BLaER1 treated with 17β-estradiol and CSF1 and Interleukin-3, amounts not matched to agents 10 nM and 100 nM (cell line): Measurements from ENCODE around the gene IL10RB.
"Not testable (repeated sequence)": the region's sequence is repeated elsewhere in the genome, so short reads cannot be mapped to it uniquely, and the experiment has no call there.

Experiments
- H3K27ac ChIP-seq, 11 experiments: shearing (Covaris generic); formaldehyde crosslinking; 2 replicates each; pipeline ENCODE4 v1.8.1; 2022
- H3K27me3 ChIP-seq, 11 experiments: shearing (Covaris generic); formaldehyde crosslinking; 2 replicates each; pipeline ENCODE4 v1.8.1; 2022
- H3K36me3 ChIP-seq, 11 experiments: shearing (Covaris generic); formaldehyde crosslinking; 2 replicates each; pipeline ENCODE4 v1.8.1; 2022
- H3K4me1 ChIP-seq, 10 experiments: shearing (Covaris generic); formaldehyde crosslinking; 2 replicates each; pipeline ENCODE4 v1.8.1; 2022
- H3K4me2 ChIP-seq, 11 experiments: shearing (Covaris generic); formaldehyde crosslinking; 2 replicates each; pipeline ENCODE4 v1.8.1; 2022
- H3K4me3 ChIP-seq, 10 experiments: shearing (Covaris generic); formaldehyde crosslinking; 2 replicates each; pipeline ENCODE4 v1.8.1; 2022
- H3K9ac ChIP-seq, 11 experiments: shearing (Covaris generic); formaldehyde crosslinking; 2 replicates each; pipeline ENCODE4 v1.8.1; 2022
- H3K9me3 ChIP-seq, 11 experiments: shearing (Covaris generic); formaldehyde crosslinking; replicated peaks in 1 of 11; 2 replicates each; pipeline ENCODE4 v1.8.1; 2022
- H4K20me1 ChIP-seq, 11 experiments: shearing (Covaris generic); formaldehyde crosslinking; 2 replicates each; pipeline ENCODE4 v1.8.1; 2022
- Cebpa-rat ChIP-seq, 11 experiments: shearing (Covaris generic); IDR thresholded peaks; 2 replicates each; pipeline ENCODE4 v1.8.1; 2022

Gene IL10RB

DNA sequence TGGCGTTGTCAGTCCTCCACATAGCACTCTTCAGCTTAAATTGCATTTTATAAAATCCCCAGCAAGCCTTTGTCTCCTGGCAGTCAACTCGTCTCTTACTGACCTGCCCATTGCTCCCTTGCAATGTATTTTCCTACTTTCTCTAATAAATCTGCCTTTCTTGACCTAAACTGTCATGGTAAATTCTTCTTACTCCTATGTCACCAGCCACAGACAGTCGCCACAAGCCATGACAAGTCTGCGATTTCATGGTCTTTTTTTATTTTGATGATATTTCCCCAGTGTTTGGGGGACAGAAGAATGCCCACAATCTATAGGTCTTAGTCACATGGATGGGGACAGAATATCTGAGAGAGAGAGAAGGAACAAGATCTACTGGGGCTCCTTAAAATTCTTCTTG is 28.0 kb upstream of the IL10RB start:
- peak overlapping the region in 7 of 11 experiments; percentile 2 to 72 (median 58); a peak in 9 of 22 replicates for H3K9ac ChIP-seq
- H3K27me3 ChIP-seq: no peaks in the 10 kb centered on the region
- H3K4me2 ChIP-seq: peak overlapping the region; percentile 6 to 100 (median 58); a peak in 20 of 22 replicates
- peaks cover 28 to 98% (median 86%) of the 10 kb centered on the region in 10 experiments for H3K4me1 ChIP-seq
- peak overlapping the region in 2 of 10 experiments; percentile 6 to 19; a peak in 2 of 20 replicates for H3K4me3 ChIP-seq
- H3K9me3 ChIP-seq: peaks cover 0 to 14% (median 8%) of the 10 kb centered on the region in 11 experiments; a peak in 9 of 22 replicates
- H4K20me1 ChIP-seq: peaks cover 0 to 83% (median 39%) of the 10 kb centered on the region in 11 experiments; a peak in 15 of 22 replicates
- peak overlapping the region in 9 of 11 experiments; percentile 12 to 79 (median 58); a peak in 15 of 22 replicates for H3K27ac ChIP-seq
- TF ChIP-seq Cebpa-rat (IDR thresholded peaks at IDR 0.05): no peak
- peaks cover 25 to 93% (median 80%) of the 10 kb centered on the region in 11 experiments for H3K36me3 ChIP-seq

DNA sequence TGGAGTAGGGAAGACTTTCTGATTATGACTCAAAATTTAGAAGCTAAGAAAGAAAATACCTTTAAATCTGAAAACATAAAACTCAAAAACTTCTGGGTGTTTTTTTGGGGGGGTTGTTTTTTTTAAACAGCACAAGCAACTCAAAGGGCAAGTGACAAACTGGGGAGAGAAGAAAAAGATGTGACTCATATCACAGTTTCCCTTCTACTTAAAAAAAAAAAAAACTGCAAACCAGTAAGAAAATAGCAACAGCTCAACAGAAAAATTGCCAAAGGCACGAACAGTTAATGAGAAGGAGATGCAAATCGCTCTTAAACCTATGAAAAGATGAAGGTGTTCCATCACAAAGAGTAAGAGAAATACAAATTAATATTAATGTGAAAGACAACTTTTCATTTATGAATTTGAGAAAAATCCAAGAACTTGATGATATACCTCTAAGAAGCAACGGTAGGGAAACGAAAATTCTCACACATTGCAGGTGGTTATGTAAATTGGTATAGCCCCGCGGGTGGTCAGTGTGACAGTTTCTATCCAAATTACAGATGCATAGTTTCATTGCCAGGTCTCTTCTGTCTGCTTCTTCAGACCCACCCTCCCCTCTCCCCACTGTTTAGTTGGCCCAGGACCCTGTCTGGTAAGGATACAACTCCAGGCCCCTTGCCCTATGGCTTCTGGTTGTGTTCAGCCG is 27.5 kb upstream of the IL10RB start:
- H3K4me3 ChIP-seq: peak overlapping the region in 3 of 10 experiments; percentile 6 to 21 (median 19); a peak in 2 of 20 replicates
- peaks cover 30 to 94% (median 81%) of the 10 kb centered on the region in 11 experiments for H3K36me3 ChIP-seq
- H3K27ac ChIP-seq: peak overlapping the region in 9 of 11 experiments; percentile 12 to 79 (median 58); a peak in 14 of 22 replicates
- no peak for TF ChIP-seq Cebpa-rat (IDR thresholded peaks at IDR 0.05)
- H3K4me1 ChIP-seq: peaks cover 33 to 98% (median 87%) of the 10 kb centered on the region in 10 experiments
- peak overlapping the region in 7 of 11 experiments; percentile 11 to 72 (median 58); a peak in 10 of 22 replicates for H3K9ac ChIP-seq
- peak overlapping the region; percentile 6 to 100 (median 58); a peak in 18 of 22 replicates for H3K4me2 ChIP-seq
- H4K20me1 ChIP-seq: peaks cover 0 to 78% (median 39%) of the 10 kb centered on the region in 11 experiments; a peak in 15 of 22 replicates
- no peaks in the 10 kb centered on the region for H3K27me3 ChIP-seq
- peaks cover 0 to 14% (median 8%) of the 10 kb centered on the region in 11 experiments; a peak in 9 of 22 replicates for H3K9me3 ChIP-seq

DNA sequence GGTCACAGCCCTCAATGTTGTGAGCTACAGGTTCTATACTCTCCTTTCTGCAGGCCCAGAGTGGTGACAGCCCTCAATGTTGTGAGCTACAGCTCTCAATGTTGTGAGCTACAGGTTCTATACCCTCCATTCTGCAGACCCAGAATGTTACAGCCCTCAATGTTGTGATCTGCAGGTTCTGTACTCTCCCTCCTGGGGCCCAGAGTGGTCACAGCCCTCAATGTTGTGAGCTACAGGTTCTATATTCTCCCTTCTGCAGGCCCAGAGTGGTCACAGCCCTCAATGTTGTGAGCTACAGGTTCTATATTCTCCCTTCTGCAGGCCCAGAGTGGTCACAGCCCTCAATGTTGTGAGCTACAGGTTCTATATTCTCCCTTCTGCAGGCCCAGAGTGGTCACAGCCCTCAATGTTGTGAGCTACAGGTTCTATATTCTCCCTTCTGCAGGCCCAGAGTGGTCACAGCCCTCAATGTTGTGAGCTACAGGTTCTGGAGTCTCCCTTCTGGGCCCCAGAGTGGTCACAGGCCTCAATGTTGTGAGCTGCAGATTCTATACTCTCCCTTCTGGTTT is 26.5 kb upstream of the IL10RB start:
- peaks cover 0 to 14% (median 8%) of the 10 kb centered on the region in 11 experiments; a peak in 9 of 22 replicates for H3K9me3 ChIP-seq
- peak overlapping the region in 7 of 11 experiments; percentile 47 to 79 (median 70); a peak in 11 of 22 replicates for H3K27ac ChIP-seq
- H3K4me1 ChIP-seq: peaks cover 43 to 100% (median 93%) of the 10 kb centered on the region in 10 experiments
- H3K27me3 ChIP-seq: not testable (repeated sequence)
- peaks cover 0 to 75% (median 36%) of the 10 kb centered on the region in 11 experiments; a peak in 15 of 22 replicates for H4K20me1 ChIP-seq
- peak overlapping the region in 3 of 11 experiments; percentile 67 to 72 (median 71); a peak in 3 of 22 replicates for H3K9ac ChIP-seq
- peak overlapping the region in 6 of 11 experiments; percentile 58 to 100 (median 82); a peak in 13 of 22 replicates for H3K4me2 ChIP-seq
- H3K4me3 ChIP-seq: 0 out of 20 replicates have a peak overlapping the region, but pooled peaks of 1 of the 10 experiments have one; percentile 21
- H3K36me3 ChIP-seq: peaks cover 36 to 96% (median 83%) of the 10 kb centered on the region in 11 experiments

DNA sequence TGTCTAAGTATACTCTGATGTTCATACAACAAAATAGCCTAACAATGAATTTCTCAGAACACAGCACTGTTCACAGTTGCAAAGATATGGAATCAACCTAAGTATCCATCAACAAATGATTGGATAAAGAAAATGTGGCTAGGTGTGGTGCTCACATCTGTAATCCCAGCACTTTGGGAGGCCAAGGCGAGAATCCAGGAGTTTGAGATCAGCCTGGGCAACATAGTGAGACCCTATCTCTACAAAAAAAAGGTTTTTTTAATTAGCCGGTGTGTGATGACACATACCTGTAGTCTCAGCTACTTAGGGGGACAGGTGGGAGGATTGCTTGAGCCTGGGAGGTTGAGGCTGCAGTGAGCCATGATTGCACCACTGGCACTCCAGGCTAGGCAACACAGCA is 25.8 kb upstream of the IL10RB start:
- no peak for TF ChIP-seq Cebpa-rat (IDR thresholded peaks at IDR 0.05)
- peaks cover 0 to 16% (median 10%) of the 10 kb centered on the region in 11 experiments; a peak in 10 of 22 replicates for H3K9me3 ChIP-seq
- H4K20me1 ChIP-seq: peaks cover 0 to 69% (median 28%) of the 10 kb centered on the region in 11 experiments; a peak in 15 of 22 replicates
- no peak overlapping the region for H3K9ac ChIP-seq
- peak overlapping the region in 1 of 11 experiments; percentile 1; a peak in 2 of 22 replicates for H3K27ac ChIP-seq
- peak overlapping the region in 4 of 11 experiments; percentile 35 to 100 (median 70); a peak in 8 of 22 replicates for H3K4me2 ChIP-seq
- no peaks in the 10 kb centered on the region for H3K27me3 ChIP-seq
- peaks cover 35 to 96% (median 84%) of the 10 kb centered on the region in 11 experiments for H3K36me3 ChIP-seq
- peaks cover 50 to 100% (median 94%) of the 10 kb centered on the region in 10 experiments for H3K4me1 ChIP-seq
- no peak overlapping the region for H3K4me3 ChIP-seq

DNA sequence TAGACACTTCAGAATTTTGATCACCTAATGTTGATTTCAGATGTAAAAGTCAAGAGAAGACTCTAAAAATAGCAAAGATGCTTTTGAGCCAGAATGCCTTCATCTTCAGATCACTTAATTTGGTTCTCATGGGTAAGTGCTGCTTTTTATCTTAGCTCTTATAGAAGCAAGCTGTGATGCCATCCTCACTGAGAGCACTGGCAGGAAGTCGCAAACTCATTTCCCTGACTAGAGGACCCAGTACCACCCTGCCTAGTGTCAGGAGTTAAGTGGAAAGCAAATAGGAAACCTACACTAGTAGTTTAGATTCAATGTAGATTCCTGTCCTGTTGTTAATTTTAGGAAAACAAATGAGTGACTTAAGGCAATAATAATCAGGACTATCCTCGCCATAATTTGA is 24.3 kb upstream of the IL10RB start:
- peaks cover 59 to 100% (median 95%) of the 10 kb centered on the region in 10 experiments for H3K4me1 ChIP-seq
- peak overlapping the region in 6 of 11 experiments; percentile 16 to 100 (median 64); a peak in 11 of 22 replicates for H3K4me2 ChIP-seq

DNA sequence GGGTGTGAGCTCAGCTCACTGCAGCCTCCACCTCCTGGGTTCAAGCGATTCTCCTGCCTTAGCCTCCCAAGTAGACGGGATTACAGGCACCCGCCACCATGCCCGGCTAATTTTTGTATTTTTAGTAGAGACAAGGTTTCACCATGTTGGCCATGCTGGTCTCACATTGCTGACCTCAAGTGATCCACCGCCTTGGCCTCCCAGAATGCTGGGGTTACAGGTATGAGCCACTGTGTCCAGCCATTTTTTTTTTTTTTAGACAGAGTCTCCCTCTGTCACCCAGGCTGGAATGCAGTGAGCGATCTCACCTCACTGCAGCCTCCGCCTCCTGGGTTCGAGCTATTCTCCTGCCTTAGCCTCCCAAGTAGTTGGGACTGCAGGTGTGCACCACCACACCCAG is 23.3 kb upstream of the IL10RB start:
- Histone ChIP-seq H3K27ac (peak overlapping the region in 10 of 11 experiments; percentile 68 to 93 (median 86); a peak in 19 of 22 replicates), H3K4me1 (peaks cover 65 to 100% (median 95%) of the 10 kb centered on the region in 10 experiments), H3K4me2 (peak overlapping the region; percentile 73 to 94 (median 80)), H3K4me3 (peak overlapping the region in 3 of 10 experiments; percentile 15 to 41 (median 23); a peak in 3 of 20 replicates), H3K9ac (peak overlapping the region in 8 of 11 experiments; percentile 56 to 76 (median 69); a peak in 8 of 22 replicates), H3K36me3 (peaks cover 52 to 95% (median 86%) of the 10 kb centered on the region in 11 experiments), H3K9me3 (peaks cover 0 to 17% (median 10%) of the 10 kb centered on the region in 11 experiments; a peak in 10 of 22 replicates), H4K20me1 (peaks cover 0 to 56% (median 5%) of the 10 kb centered on the region in 11 experiments; a peak in 10 of 22 replicates)
- H3K27me3 ChIP-seq: not testable (repeated sequence)

More for the DNA sequence above, 24.3 kb upstream of the IL10RB start:
- Histone ChIP-seq H4K20me1 (peaks cover 0 to 59% (median 14%) of the 10 kb centered on the region in 11 experiments; a peak in 11 of 22 replicates), H3K9ac (peak overlapping the region in 2 of 11 experiments; percentile 8 to 34; a peak in 2 of 22 replicates), H3K9me3 (peaks cover 0 to 17% (median 10%) of the 10 kb centered on the region in 11 experiments; a peak in 10 of 22 replicates), H3K4me3 (no peak overlapping the region), H3K27ac (peak overlapping the region in 10 of 11 experiments; percentile 14 to 56 (median 26); a peak in 14 of 22 replicates), H3K36me3 (peaks cover 46 to 95% (median 86%) of the 10 kb centered on the region in 11 experiments), H3K27me3 (no peaks in the 10 kb centered on the region)
- TF ChIP-seq Cebpa-rat (IDR thresholded peaks at IDR 0.05): no peak

DNA sequence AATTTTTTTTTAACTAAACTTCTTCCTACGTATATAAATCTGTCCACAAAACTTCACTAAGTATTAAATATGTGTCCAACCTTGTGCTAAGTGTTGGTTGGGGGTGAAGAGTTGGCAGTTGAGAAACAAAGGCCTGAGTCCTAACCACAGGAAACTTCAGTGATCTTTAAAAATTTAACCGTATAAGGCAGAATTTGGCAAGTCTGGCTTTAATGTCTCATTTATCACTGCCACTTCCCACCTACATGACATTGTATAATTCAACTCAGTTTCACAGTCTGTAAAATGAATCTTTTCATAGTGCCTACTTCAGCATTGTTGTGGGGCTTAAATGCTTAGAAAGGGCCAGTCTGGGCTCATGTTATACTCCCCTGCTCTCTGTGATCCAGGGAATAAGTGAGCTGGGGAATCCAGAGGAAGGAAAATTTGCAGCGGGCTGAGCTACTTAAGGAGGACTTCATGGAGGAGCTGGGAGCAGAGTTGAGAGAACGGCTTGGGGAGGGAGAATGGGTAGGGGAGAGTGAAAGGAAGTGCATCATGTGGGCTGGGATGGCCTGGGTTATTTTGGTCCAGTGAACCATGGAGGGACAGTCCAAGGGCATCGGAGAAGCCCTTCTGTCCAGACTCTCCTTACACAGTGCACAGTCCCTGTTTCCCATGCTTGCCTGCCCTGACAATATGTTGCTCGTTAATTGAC is 21.9 kb upstream of the IL10RB start:
- peaks cover 0 to 44% (median 0%) of the 10 kb centered on the region in 11 experiments; a peak in 7 of 22 replicates for H4K20me1 ChIP-seq
- peak overlapping the region; percentile 57 to 93 (median 84); a peak in 21 of 22 replicates for H3K27ac ChIP-seq
- peaks cover 59 to 89% (median 84%) of the 10 kb centered on the region in 10 experiments for H3K4me1 ChIP-seq
- H3K9me3 ChIP-seq: peaks cover 0 to 17% (median 10%) of the 10 kb centered on the region in 11 experiments; a peak in 10 of 22 replicates
- peaks cover 64 to 100% (median 86%) of the 10 kb centered on the region in 11 experiments for H3K36me3 ChIP-seq
- H3K4me2 ChIP-seq: peak overlapping the region; percentile 73 to 94 (median 81)
- peak overlapping the region in 6 of 10 experiments; percentile 8 to 45 (median 36); a peak in 7 of 20 replicates for H3K4me3 ChIP-seq
- no peak for TF ChIP-seq Cebpa-rat (IDR thresholded peaks at IDR 0.05)
- H3K27me3 ChIP-seq: no peaks in the 10 kb centered on the region
- H3K9ac ChIP-seq: peak overlapping the region; percentile 5 to 76 (median 64); a peak in 21 of 22 replicates
